Skeletal muscle satellite cell (primary cell): ENCODE data around the gene ADGRA1.

Experiments
- H3K27me3 ChIP-seq: 2 replicates; pipeline ENCODE4 v1.7.0; 2013; ENCODE audit warnings: low read length; ENCODE audit not compliant: control insufficient read depth, insufficient read depth
- H3K36me3 ChIP-seq: 2 replicates; pipeline ENCODE4 v1.7.0; 2013; ENCODE audit warnings: mild to moderate bottlenecking, control low read depth, low read length; ENCODE audit not compliant: insufficient read depth
- H3K4me1 ChIP-seq: 2 replicates; pipeline ENCODE4 v1.7.0; 2013; ENCODE audit warnings: low read length; ENCODE audit not compliant: control insufficient read depth, insufficient read depth
- H3K4me2 ChIP-seq: 2 replicates; pipeline ENCODE4 v1.7.0; 2013; ENCODE audit warnings: mild to moderate bottlenecking, low read length
- H3K4me3 ChIP-seq: 2 replicates; pipeline ENCODE4 v1.7.0; 2013; ENCODE audit warnings: low read length
- H3K9ac ChIP-seq: 2 replicates; pipeline ENCODE4 v1.7.0; 2013; ENCODE audit warnings: mild to moderate bottlenecking, low read depth, low read length, moderate library complexity
- H3K9me3 ChIP-seq: replicated peaks from 2 replicates; pipeline ENCODE4 v1.7.0; 2013; ENCODE audit warnings: mild to moderate bottlenecking, control low read depth, low read length

Gene ADGRA1

GRCh38 chr10:133058331-133059092, 29.2 kb upstream of the ADGRA1 start:
- Histone ChIP-seq H3K4me3 (no peak overlapping the region), H3K9me3 (no peaks in the 10 kb centered on the region), H3K36me3 (no peaks in the 10 kb centered on the region), H3K4me2 (no peak overlapping the region), H3K9ac (no peak overlapping the region), H3K27me3 (no peaks in the 10 kb centered on the region), H3K4me1 (no peaks in the 10 kb centered on the region)

GRCh38 chr10:133059093-133059470, 28.6 kb upstream of the ADGRA1 start:
- Histone ChIP-seq H3K4me3 (no peak overlapping the region), H3K27me3 (no peaks in the 10 kb centered on the region), H3K9me3 (no peaks in the 10 kb centered on the region), H3K9ac (no peak overlapping the region), H3K36me3 (no peaks in the 10 kb centered on the region), H3K4me2 (no peak overlapping the region), H3K4me1 (no peaks in the 10 kb centered on the region)

GRCh38 chr10:133059571-133059970, 28.2 kb upstream of the ADGRA1 start:
- H3K4me2 ChIP-seq = no peak overlapping the region
- H3K4me1 ChIP-seq = no peaks in the 10 kb centered on the region
- no peak overlapping the region for H3K4me3 ChIP-seq
- H3K27me3 ChIP-seq = no peaks in the 10 kb centered on the region
- no peaks in the 10 kb centered on the region for H3K9me3 ChIP-seq
- no peaks in the 10 kb centered on the region for H3K36me3 ChIP-seq
- H3K9ac ChIP-seq = no peak overlapping the region

GRCh38 chr10:133060022-133060421, 27.7 kb upstream of the ADGRA1 start:
- Histone ChIP-seq H3K4me3 (no peak overlapping the region), H3K4me1 (no peaks in the 10 kb centered on the region), H3K36me3 (no peaks in the 10 kb centered on the region), H3K27me3 (no peaks in the 10 kb centered on the region), H3K9me3 (no peaks in the 10 kb centered on the region), H3K4me2 (no peak overlapping the region), H3K9ac (no peak overlapping the region)

GRCh38 chr10:133060466-133060865, 27.3 kb upstream of the ADGRA1 start:
- H3K27me3 ChIP-seq = no peaks in the 10 kb centered on the region
- H3K9me3 ChIP-seq = no peaks in the 10 kb centered on the region
- no peaks in the 10 kb centered on the region for H3K4me1 ChIP-seq
- no peaks in the 10 kb centered on the region for H3K36me3 ChIP-seq
- H3K9ac ChIP-seq = no peak overlapping the region
- no peak overlapping the region for H3K4me3 ChIP-seq
- no peak overlapping the region for H3K4me2 ChIP-seq

GRCh38 chr10:133060881-133061280, 26.8 kb upstream of the ADGRA1 start:
- Histone ChIP-seq H3K4me3 (no peak overlapping the region), H3K9me3 (no peaks in the 10 kb centered on the region), H3K4me2 (no peak overlapping the region), H3K36me3 (no peaks in the 10 kb centered on the region), H3K27me3 (no peaks in the 10 kb centered on the region), H3K4me1 (no peaks in the 10 kb centered on the region), H3K9ac (no peak overlapping the region)

- Histone ChIP-seq H3K9ac (no peak overlapping the region), H3K4me3 (no peak overlapping the region), H3K9me3 (no peaks in the 10 kb centered on the region), H3K4me2 (no peak overlapping the region), H3K36me3 (no peaks in the 10 kb centered on the region), H3K4me1 (no peaks in the 10 kb centered on the region), H3K27me3 (no peaks in the 10 kb centered on the region)
Observed at GRCh38 chr10:133061296-133062038, 26.3 kb upstream of the ADGRA1 start.

GRCh38 chr10:133062085-133062484, 25.6 kb upstream of the ADGRA1 start:
- Histone ChIP-seq H3K9ac (no peak overlapping the region), H3K36me3 (no peaks in the 10 kb centered on the region), H3K4me3 (no peak overlapping the region), H3K4me1 (no peaks in the 10 kb centered on the region), H3K4me2 (no peak overlapping the region), H3K27me3 (no peaks in the 10 kb centered on the region), H3K9me3 (no peaks in the 10 kb centered on the region)

GRCh38 chr10:133062635-133063034, 25.1 kb upstream of the ADGRA1 start:
- H3K27me3 ChIP-seq = no peaks in the 10 kb centered on the region
- H3K4me3 ChIP-seq = no peak overlapping the region
- no peaks in the 10 kb centered on the region for H3K36me3 ChIP-seq
- no peaks in the 10 kb centered on the region for H3K9me3 ChIP-seq
- H3K9ac ChIP-seq = no peak overlapping the region
- H3K4me2 ChIP-seq = no peak overlapping the region
- H3K4me1 ChIP-seq = no peaks in the 10 kb centered on the region

- no peak overlapping the region for H3K4me2 ChIP-seq
- H3K9ac ChIP-seq = no peak overlapping the region
- H3K4me3 ChIP-seq = no peak overlapping the region
- H3K9me3 ChIP-seq = no peaks in the 10 kb centered on the region
- peaks cover 16% of the 10 kb centered on the region for H3K27me3 ChIP-seq
- no peaks in the 10 kb centered on the region for H3K4me1 ChIP-seq
- no peaks in the 10 kb centered on the region for H3K36me3 ChIP-seq
Observed at GRCh38 chr10:133067149-133068105, 20.3 kb upstream of the ADGRA1 start.
